Neural crest cell (in vitro differentiated cells): Measurements from ENCODE around the gene WDR41. TPM values are rescaled to one million over a fixed set of nuclear protein-coding genes. Genes with fewer than 3 reads are reported as not detected.

Experiments
- DNase-seq: peaks from one replicate; pipeline ENCODE4 v3.0.0; 2021; ENCODE audit warnings: low read depth, mixed read lengths, low spot score
- H3K27ac Mint-ChIP-seq: one replicate; pipeline ENCODE4 v1.8.0; 2021; ENCODE audit warnings: mild to moderate bottlenecking, mixed read lengths; ENCODE audit not compliant: unreplicated experiment
- H3K27me3 Mint-ChIP-seq: 2 replicates; pipeline ENCODE4 v1.8.0; 2021; ENCODE audit warnings: low read depth, mild to moderate bottlenecking, mixed read lengths
- H3K36me3 Mint-ChIP-seq: 2 replicates; pipeline ENCODE4 v1.8.0; 2021; ENCODE audit warnings: low read depth, mild to moderate bottlenecking, mixed read lengths
- H3K4me1 Mint-ChIP-seq: 2 replicates; pipeline ENCODE4 v1.8.0; 2021; ENCODE audit warnings: mixed read lengths
- H3K4me3 Mint-ChIP-seq: one replicate; pipeline ENCODE4 v1.8.0; 2021; ENCODE audit warnings: mild to moderate bottlenecking, mixed read lengths
- H3K9me3 Mint-ChIP-seq: 2 replicates; pipeline ENCODE4 v1.8.0; 2021; ENCODE audit warnings: mixed read lengths
- total RNA-seq: library from RNA; stranded (reverse); gene quantifications from 2 replicates; pipeline ENCODE4 v1.2.1, GENCODE V29; 2021
- TF ChIP-seq, protein P1 (sequence below): fragments of 200-600 bp; sonication (generic); conservative IDR thresholded peaks from 2 replicates; pipeline ENCODE4 v1.5.0; 2021; ENCODE audit warnings: antibody characterized with exemption, mild to moderate bottlenecking

WDR41 gene
- total RNA-seq, 1 donor from 2014 or later, result 57.5 TPM

DNA sequence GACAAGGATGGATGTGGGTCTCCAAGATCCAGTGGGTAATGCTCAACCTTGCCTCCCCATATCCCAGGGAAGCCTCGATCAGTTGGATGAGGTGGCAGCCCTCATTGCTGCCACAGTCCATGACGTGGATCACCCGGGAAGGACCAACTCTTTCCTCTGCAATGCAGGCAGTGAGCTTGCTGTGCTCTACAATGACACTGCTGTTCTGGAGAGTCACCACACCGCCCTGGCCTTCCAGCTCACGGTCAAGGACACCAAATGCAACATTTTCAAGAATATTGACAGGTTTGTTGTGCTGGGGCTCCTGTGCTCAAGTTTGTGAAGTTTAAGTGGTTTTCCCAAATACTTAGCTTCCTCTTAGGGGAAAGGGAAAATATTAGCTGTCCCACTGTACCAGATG, 74.0 kb downstream of the WDR41 start:
- Mint-ChIP-seq H3K27me3 (no peaks in the 10 kb centered on the region), H3K4me3 (no peak overlapping the region)

DNA sequence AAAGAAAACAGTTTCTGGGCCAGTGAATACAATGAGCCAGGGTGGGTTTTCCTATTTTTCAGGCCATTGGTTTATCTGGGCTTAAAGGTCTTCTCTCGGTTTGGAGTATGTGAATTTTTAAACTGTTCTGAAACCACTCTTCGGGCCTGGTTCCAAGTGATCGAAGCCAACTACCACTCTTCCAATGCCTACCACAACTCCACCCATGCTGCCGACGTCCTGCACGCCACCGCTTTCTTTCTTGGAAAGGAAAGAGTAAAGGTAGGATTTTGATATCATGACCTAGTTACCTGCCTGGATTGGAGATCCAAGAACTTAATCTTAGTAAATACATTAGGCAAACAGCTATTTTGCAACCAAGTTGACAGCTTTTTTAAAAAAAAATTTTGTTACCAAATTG, 79.1 kb downstream of the WDR41 start:
- no peaks in the 10 kb centered on the region for H3K9me3 Mint-ChIP-seq
- no peak overlapping the region for H3K27ac Mint-ChIP-seq
- no peaks in the 10 kb centered on the region for H3K36me3 Mint-ChIP-seq
- TF ChIP-seq, protein P1, sequence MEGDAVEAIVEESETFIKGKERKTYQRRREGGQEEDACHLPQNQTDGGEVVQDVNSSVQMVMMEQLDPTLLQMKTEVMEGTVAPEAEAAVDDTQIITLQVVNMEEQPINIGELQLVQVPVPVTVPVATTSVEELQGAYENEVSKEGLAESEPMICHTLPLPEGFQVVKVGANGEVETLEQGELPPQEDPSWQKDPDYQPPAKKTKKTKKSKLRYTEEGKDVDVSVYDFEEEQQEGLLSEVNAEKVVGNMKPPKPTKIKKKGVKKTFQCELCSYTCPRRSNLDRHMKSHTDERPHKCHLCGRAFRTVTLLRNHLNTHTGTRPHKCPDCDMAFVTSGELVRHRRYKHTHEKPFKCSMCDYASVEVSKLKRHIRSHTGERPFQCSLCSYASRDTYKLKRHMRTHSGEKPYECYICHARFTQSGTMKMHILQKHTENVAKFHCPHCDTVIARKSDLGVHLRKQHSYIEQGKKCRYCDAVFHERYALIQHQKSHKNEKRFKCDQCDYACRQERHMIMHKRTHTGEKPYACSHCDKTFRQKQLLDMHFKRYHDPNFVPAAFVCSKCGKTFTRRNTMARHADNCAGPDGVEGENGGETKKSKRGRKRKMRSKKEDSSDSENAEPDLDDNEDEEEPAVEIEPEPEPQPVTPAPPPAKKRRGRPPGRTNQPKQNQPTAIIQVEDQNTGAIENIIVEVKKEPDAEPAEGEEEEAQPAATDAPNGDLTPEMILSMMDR, result no peak
- no peaks in the 10 kb centered on the region for H3K27me3 Mint-ChIP-seq
- DNase-seq, result no peak
- H3K4me3 Mint-ChIP-seq, result no peak overlapping the region
- no peaks in the 10 kb centered on the region for H3K4me1 Mint-ChIP-seq

More for the DNA sequence above, 74.0 kb downstream of the WDR41 start:
- H3K36me3 Mint-ChIP-seq, result peaks cover 2% of the 10 kb centered on the region
- H3K4me1 Mint-ChIP-seq, result no peaks in the 10 kb centered on the region
- TF ChIP-seq, protein P1, result no peak
- no peak overlapping the region for H3K27ac Mint-ChIP-seq
- DNase-seq, result no peak
- H3K9me3 Mint-ChIP-seq, result no peaks in the 10 kb centered on the region

DNA sequence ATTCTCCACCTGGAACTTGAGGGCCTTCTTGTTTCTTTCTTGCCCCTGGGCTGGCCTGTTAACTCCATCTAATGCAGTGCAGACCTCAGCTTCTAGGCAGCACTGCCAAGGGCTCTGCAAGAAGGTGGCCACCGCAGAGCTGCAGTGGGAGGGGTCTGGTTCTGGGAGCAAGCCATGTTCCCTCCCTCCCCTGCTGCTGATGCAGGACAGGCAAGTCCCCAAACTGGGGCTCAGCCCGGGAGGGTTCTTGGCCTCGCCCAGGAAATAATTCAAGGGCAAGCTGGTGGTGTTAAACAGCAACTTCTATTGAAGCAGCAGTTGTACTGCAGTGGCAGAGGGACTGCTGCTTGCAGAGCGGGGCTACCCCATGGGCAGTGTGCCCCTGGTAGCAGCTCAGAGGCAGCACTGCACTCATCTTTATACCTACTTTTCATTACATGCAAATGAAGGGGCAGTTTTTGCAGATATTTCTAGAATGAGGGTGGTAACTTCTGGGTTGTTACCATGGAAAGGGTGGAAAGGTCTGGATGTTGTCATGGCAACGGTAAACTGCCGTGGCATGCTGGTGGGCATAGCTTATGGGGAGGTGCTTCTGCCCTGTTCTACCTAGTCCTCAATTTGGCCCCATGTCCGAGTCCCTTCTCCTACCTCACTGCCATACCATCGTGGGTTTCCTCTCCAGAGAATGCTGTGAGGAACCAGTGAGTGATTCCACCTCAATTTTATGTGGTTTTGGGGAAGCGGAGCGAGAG, 82.1 kb downstream of the WDR41 start:
- Mint-ChIP-seq H3K4me3 (no peak overlapping the region), H3K27me3 (no peaks in the 10 kb centered on the region), H3K36me3 (no peaks in the 10 kb centered on the region), H3K27ac (no peak overlapping the region), H3K9me3 (no peaks in the 10 kb centered on the region), H3K4me1 (no peaks in the 10 kb centered on the region)
- TF ChIP-seq, protein P1, result no peak
- no peak for DNase-seq

DNA sequence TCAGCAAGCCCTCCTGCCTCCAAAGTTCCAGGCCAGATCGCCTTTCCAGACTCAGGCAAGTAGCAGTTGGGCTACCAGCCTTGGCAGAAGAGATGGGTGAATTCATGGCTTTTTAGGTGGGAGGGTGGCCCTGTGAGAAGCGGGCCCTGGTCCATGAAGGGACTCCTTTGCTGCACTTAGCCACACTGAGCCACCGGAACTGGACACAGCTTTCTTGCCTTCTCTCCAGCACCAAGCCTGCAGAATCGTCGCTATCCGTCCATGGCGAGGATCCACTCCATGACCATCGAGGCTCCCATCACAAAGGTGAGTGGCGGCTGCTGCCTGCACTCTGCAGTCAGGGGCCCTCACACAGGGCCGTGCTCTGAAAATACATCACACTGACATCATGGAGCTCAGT, 85.0 kb downstream of the WDR41 start:
- H3K9me3 Mint-ChIP-seq, result no peaks in the 10 kb centered on the region
- H3K27me3 Mint-ChIP-seq, result no peaks in the 10 kb centered on the region
- DNase-seq, result no peak
- TF ChIP-seq, protein P1, result no peak
- no peaks in the 10 kb centered on the region for H3K36me3 Mint-ChIP-seq
- H3K4me3 Mint-ChIP-seq, result no peak overlapping the region
- no peak overlapping the region for H3K27ac Mint-ChIP-seq
- no peaks in the 10 kb centered on the region for H3K4me1 Mint-ChIP-seq

DNA sequence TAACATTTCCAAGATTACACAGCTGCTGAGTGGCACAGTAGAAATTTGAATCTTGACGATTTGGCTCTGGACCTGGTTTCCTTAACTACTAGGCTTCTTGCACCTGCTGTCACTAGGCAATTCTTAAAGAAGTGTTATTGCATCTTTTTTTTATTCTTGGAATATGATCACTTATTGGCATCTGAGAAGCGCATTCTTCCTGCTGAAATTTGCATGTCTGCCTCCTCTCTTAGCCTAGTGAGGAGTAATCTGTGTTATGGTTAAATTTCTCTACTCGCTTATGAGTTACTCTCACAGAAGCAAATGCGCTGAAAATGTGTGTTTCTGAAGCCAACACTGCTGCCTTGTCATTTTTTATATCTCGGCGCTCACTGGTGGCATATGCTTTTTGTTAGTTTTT, 89.3 kb downstream of the WDR41 start:
- Mint-ChIP-seq H3K4me1 (no peaks in the 10 kb centered on the region), H3K27ac (no peak overlapping the region), H3K4me3 (no peak overlapping the region), H3K36me3 (no peaks in the 10 kb centered on the region), H3K9me3 (no peaks in the 10 kb centered on the region), H3K27me3 (no peaks in the 10 kb centered on the region)
- DNase-seq, result no peak
- TF ChIP-seq, protein P1, result no peak
